HEK293 (cell line): ENCODE data around the gene PCOLCE2.

Experiments
- CTCF ChIA-PET: fragments of 350-600 bp; formaldehyde crosslinking; extraction: SDS; loops from one replicate; lab custom pipeline; 2021; ENCODE audit warnings: antibody characterized with exemption; lab: Yijun Ruan, JAX
- POLR2A ChIA-PET: fragments of 300-600 bp; formaldehyde crosslinking; extraction: SDS; loops from one replicate; lab custom pipeline; 2020; ENCODE audit warnings: antibody characterized with exemption, inconsistent platforms; lab: Yijun Ruan, JAX
- H3K27ac ChIP-seq: fragments of 200-500 bp; sonication (Bioruptor generic); 2 replicates; pipeline ENCODE4 v1.5.1; 2014; ENCODE audit warnings: low read depth, low read length, control low read depth, inconsistent platforms; ENCODE audit errors: extremely low read depth
- H3K36me3 ChIP-seq, 2 experiments: fragments of 200-500 bp in 1 of 2; sonication (Bioruptor generic) in 1 of 2; 1 replicate in 1 of 2; 2 replicates in 1 of 2; pipeline ENCODE4 v1.5.1; 2014 to 2017; ENCODE audit warnings: inconsistent platforms in 2 of 2, low read length in 2 of 2; ENCODE audit not compliant: control insufficient read depth in 2 of 2, insufficient read depth in 1 of 2
- H3K4me1 ChIP-seq: fragments of 200-500 bp; sonication (Bioruptor generic); 2 replicates; pipeline ENCODE4 v1.5.1; 2014; ENCODE audit warnings: mild to moderate bottlenecking, low read length, inconsistent platforms; ENCODE audit not compliant: control insufficient read depth, insufficient read depth
- H3K4me3 ChIP-seq: 2 replicates; pipeline ENCODE4 v1.5.1; 2011; ENCODE audit warnings: low read depth, mild to moderate bottlenecking, control low read depth, low read length, moderate library complexity
- H3K9me3 ChIP-seq: fragments of 200-500 bp; sonication (Bioruptor generic); 2 replicates; pipeline ENCODE4 v1.5.1; 2014; ENCODE audit warnings: low read depth, low read length, inconsistent platforms; ENCODE audit not compliant: control insufficient read depth, insufficient read depth
- ATF2 ChIP-seq: fragments of 450-650 bp; formaldehyde crosslinking; IDR thresholded peaks from 2 replicates; pipeline ENCODE4 v1.5.1; 2016; ENCODE audit warnings: missing biosample characterization, missing genetic modification characterization, low read depth
- CTCF ChIP-seq: fragments of 450-650 bp; formaldehyde crosslinking; IDR thresholded peaks from 2 replicates; pipeline ENCODE4 v1.5.1; 2016; ENCODE audit warnings: missing biosample characterization, missing genetic modification characterization
- GLI2 ChIP-seq: fragments of 450-650 bp; formaldehyde crosslinking; IDR thresholded peaks from 2 replicates; pipeline ENCODE4; 2017; ENCODE audit warnings: missing biosample characterization, missing genetic modification characterization, low read depth, borderline replicate concordance
- HIC1 ChIP-seq: fragments of 450-650 bp; formaldehyde crosslinking; IDR thresholded peaks from 2 replicates; pipeline ENCODE4 v1.5.1; 2016; ENCODE audit warnings: missing biosample characterization, missing genetic modification characterization
- KLF1 ChIP-seq: fragments of 450-650 bp; formaldehyde crosslinking; IDR thresholded peaks from 2 replicates; pipeline ENCODE4 v1.5.1; 2016; ENCODE audit warnings: missing biosample characterization, missing genetic modification characterization
- KLF10 ChIP-seq: fragments of 450-650 bp; IDR thresholded peaks from 2 replicates; pipeline ENCODE4 v1.5.1; 2018; ENCODE audit warnings: missing biosample characterization, mild to moderate bottlenecking, missing genetic modification characterization
- MYNN ChIP-seq: fragments of 450-650 bp; formaldehyde crosslinking; IDR thresholded peaks from 2 replicates; pipeline ENCODE4 v1.5.1; 2016; ENCODE audit warnings: missing biosample characterization, missing genetic modification characterization, borderline replicate concordance
- REPIN1 ChIP-seq: fragments of 450-650 bp; formaldehyde crosslinking; IDR thresholded peaks from 2 replicates; pipeline ENCODE4 v1.5.1; 2017; ENCODE audit warnings: missing biosample characterization, missing genetic modification characterization, low read depth
- TSHZ1 ChIP-seq: fragments of 450-650 bp; formaldehyde crosslinking; IDR thresholded peaks from 2 replicates; pipeline ENCODE4 v1.5.1; 2016; ENCODE audit warnings: missing biosample characterization, missing genetic modification characterization, borderline replicate concordance
- ZEB2 ChIP-seq: fragments of 450-650 bp; formaldehyde crosslinking; IDR thresholded peaks from 2 replicates; pipeline ENCODE4 v1.5.1; 2016; ENCODE audit warnings: missing biosample characterization, missing genetic modification characterization
- ZIC2 ChIP-seq: fragments of 450-650 bp; formaldehyde crosslinking; IDR thresholded peaks from 2 replicates; pipeline ENCODE4 v1.5.1; 2016; ENCODE audit warnings: missing biosample characterization, missing genetic modification characterization
- ZNF350 ChIP-seq: fragments of 450-650 bp; formaldehyde crosslinking; IDR thresholded peaks from 2 replicates; pipeline ENCODE4 v1.5.0; 2017; ENCODE audit warnings: missing biosample characterization, mild to moderate bottlenecking, missing genetic modification characterization
- ZNF488 ChIP-seq: fragments of 450-650 bp; formaldehyde crosslinking; IDR thresholded peaks from 2 replicates; pipeline ENCODE4 v1.5.1; 2016; ENCODE audit warnings: missing biosample characterization, missing genetic modification characterization
- ZNF529 ChIP-seq: fragments of 450-650 bp; formaldehyde crosslinking; IDR thresholded peaks from 2 replicates; pipeline ENCODE4 v1.5.1; 2017; ENCODE audit warnings: missing genetic modification characterization, missing biosample characterization; ENCODE audit not compliant: insufficient replicate concordance
- ZNF623 ChIP-seq: fragments of 450-650 bp; formaldehyde crosslinking; IDR thresholded peaks from 2 replicates; pipeline ENCODE4 v1.5.1; 2016; ENCODE audit warnings: missing biosample characterization, missing genetic modification characterization
- ZNF664 ChIP-seq: fragments of 450-650 bp; formaldehyde crosslinking; IDR thresholded peaks from 2 replicates; pipeline ENCODE4 v1.5.1; 2016; ENCODE audit warnings: missing biosample characterization, missing genetic modification characterization
- ZNF777 ChIP-seq: fragments of 450-650 bp; formaldehyde crosslinking; IDR thresholded peaks from 2 replicates; pipeline ENCODE4 v1.5.1; 2017; ENCODE audit warnings: missing biosample characterization, missing genetic modification characterization, borderline replicate concordance
- ZNF791 ChIP-seq: fragments of 450-650 bp; formaldehyde crosslinking; IDR thresholded peaks from 2 replicates; pipeline ENCODE4 v1.5.1; 2016; ENCODE audit warnings: missing biosample characterization, missing genetic modification characterization
- ZNF830 ChIP-seq: fragments of 450-650 bp; IDR thresholded peaks from 2 replicates; pipeline ENCODE4 v1.5.0; 2018; ENCODE audit warnings: missing biosample characterization, missing genetic modification characterization, low read depth, mild to moderate bottlenecking, moderate library complexity
- ZSCAN16 ChIP-seq: fragments of 450-650 bp; formaldehyde crosslinking; IDR thresholded peaks from 2 replicates; pipeline ENCODE4 v1.5.1; 2016; ENCODE audit warnings: missing biosample characterization, missing genetic modification characterization

The PCOLCE2 gene

GRCh38 chr3:142866841-142867631 lies 21.8 kb downstream of the PCOLCE2 start:
- Histone ChIP-seq H3K4me3 (no peak overlapping the region), H3K9me3 (no peaks in the 10 kb centered on the region), H3K27ac (no peak overlapping the region), H3K4me1 (peaks cover 6% of the 10 kb centered on the region; the same call in 1 of the 2 replicates)
- ChIA-PET CTCF (interaction anchor here (0.9 to 1.3 kb wide), 3 partner anchors 10 to 106 kb away, joined by 3 to 5 read pairs (median 5); no protein-coding TSS in a partner anchor), POLR2A (no interaction called here)
- TF ChIP-seq ZSCAN16 (tag by site-specific recombination) (no peak), CTCF (tag by site-specific recombination) (no peak), KLF10 (tag by site-specific recombination) (no peak), ATF2 (tag by site-specific recombination) (no peak), ZNF623 (tag by site-specific recombination) (no peak), GLI2 (no peak), ZNF791 (tag by site-specific recombination) (no peak), HIC1 (no peak), ZEB2 (tag by site-specific recombination) (no peak), ZNF529 (no peak), ZNF350 (tag by site-specific recombination) (no peak), ZNF664 (tag by site-specific recombination) (no peak), KLF1 (tag by site-specific recombination) (no peak)
- TF ChIP-seq, all 188 proteins: peak for 0
- H3K36me3 ChIP-seq = no peaks in the 10 kb centered on the region

- H3K27ac ChIP-seq = no peak overlapping the region
- peaks cover 6% of the 10 kb centered on the region; the same call in 1 of the 2 replicates for H3K4me1 ChIP-seq
- H3K36me3 ChIP-seq = no peaks in the 10 kb centered on the region
- CTCF ChIA-PET = no interaction called here
- no peaks in the 10 kb centered on the region for H3K9me3 ChIP-seq
- POLR2A ChIA-PET = interaction anchor here (0.5 kb wide), 1 partner anchor 290 kb away, joined by 4 read pairs; no protein-coding TSS in a partner anchor
- no peak overlapping the region for H3K4me3 ChIP-seq
- TF ChIP-seq MYNN (tag by site-specific recombination) (no peak), REPIN1 (tag by site-specific recombination) (no peak), TSHZ1 (tag by site-specific recombination) (no peak), ZNF830 (tag by site-specific recombination) (no peak), ZIC2 (tag by site-specific recombination) (no peak), ZNF777 (no peak), ZSCAN16 (tag by site-specific recombination) (no peak), ZNF488 (tag by site-specific recombination) (no peak)
These were observed 24.7 kb downstream of the PCOLCE2 start for GRCh38 chr3:142863930-142864920.
